ENCODE results near the gene FBXO40.

DNA sequence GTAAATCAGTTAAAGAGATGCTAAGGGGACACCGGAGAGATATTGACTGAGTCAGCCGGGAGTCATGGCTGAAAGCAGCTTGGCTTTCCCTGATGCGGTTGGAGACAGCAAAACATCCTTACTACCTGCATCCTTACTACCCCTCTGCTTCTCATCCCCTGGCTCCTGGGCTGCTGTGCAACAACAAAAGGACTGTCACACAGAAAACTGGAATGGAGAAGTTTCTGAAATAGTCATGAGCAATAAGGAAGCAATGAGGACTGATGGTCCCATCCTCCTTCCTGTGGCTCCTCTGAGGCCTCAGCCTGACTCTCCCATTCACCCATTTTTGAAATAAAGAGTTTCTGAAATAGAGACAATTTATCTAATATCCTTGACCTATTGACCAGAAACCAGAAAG, 66.4 kb downstream of the FBXO40 start:
- TF ChIP-seq, protein P1, sequence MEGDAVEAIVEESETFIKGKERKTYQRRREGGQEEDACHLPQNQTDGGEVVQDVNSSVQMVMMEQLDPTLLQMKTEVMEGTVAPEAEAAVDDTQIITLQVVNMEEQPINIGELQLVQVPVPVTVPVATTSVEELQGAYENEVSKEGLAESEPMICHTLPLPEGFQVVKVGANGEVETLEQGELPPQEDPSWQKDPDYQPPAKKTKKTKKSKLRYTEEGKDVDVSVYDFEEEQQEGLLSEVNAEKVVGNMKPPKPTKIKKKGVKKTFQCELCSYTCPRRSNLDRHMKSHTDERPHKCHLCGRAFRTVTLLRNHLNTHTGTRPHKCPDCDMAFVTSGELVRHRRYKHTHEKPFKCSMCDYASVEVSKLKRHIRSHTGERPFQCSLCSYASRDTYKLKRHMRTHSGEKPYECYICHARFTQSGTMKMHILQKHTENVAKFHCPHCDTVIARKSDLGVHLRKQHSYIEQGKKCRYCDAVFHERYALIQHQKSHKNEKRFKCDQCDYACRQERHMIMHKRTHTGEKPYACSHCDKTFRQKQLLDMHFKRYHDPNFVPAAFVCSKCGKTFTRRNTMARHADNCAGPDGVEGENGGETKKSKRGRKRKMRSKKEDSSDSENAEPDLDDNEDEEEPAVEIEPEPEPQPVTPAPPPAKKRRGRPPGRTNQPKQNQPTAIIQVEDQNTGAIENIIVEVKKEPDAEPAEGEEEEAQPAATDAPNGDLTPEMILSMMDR (conservative IDR thresholded peaks at IDR 0.05 in 1 of 2, IDR thresholded peaks at IDR 0.05 in 1 of 2; ENCODE audit: extremely low read depth in 1 of 2, insufficient read depth in 1 of 2, low read depth in 1 of 2, low read length in 2 of 2), result no peak
- TF ChIP-seq EZH2 (IDR thresholded peaks at IDR 0.05; ENCODE audit: borderline replicate concordance, low read length), result no peak

All from mammary epithelial cell (primary cell).